Measurements from ENCODE around the gene CDK11B.

CDK11B gene

DNA sequence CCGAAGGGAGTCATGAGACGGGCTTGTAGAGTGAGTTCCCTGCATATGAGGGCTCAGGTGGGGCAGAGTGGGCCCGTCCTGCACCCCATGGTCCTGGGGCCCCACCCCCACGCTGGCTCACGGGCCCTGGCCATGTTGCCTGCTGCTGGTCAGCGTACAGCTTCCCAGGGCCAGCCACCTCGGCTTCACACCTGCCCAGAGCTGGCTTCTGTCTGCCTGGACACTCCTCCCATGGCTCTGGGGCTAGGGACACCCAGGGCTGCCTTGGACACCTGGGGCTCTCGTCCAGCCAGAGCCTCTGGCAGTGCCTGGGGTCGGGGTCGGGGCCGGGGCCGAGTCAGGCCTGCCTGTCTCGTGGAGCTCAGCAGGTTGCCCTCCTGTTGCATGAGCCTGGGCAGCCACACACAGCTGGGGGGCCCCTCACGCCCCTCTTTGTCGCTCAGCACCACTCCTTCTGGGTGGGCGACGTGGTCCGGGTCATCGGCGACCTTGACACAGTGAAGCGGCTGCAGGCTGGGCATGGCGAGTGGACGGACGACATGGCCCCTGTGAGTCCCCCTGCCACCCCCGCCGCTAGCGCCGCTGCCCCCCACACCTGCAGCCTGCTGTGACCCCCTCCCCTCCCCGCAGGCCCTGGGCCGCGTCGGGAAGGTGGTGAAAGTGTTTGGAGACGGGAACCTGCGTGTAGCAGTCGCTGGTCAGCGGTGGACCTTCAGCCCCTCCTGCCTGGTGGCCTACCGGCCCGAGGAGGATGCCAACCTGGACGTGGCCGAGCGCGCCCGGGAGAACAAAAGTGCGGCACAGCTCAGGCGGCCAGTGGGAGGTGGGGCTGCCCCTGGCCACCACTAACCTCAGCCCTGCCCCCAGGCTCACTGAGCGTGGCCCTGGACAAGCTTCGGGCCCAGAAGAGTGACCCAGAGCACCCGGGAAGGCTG lies 32.3 kb downstream of the CDK11B start:
- no peak for DNase-seq

DNA sequence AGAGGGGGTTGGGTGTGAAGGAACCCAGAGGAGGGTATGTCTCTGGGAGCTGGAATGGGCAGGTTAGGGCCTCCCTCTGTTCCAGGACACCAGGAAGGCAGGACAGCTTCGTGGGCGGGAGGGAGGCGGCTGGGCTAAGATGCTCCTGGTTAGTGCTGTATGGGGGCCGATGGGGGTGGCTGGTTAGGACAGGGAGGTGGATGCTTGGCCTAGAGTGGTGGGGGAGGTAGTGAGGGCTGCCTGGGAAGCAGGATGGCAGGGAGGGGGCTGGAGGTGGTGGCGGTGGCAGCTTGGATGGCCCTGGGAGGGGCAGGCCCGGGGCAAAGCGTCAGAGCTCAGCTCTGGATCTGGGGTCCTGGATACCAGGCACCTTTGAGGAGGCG lies 33.0 kb downstream of the CDK11B start:
- DNase-seq: no peak

DNA sequence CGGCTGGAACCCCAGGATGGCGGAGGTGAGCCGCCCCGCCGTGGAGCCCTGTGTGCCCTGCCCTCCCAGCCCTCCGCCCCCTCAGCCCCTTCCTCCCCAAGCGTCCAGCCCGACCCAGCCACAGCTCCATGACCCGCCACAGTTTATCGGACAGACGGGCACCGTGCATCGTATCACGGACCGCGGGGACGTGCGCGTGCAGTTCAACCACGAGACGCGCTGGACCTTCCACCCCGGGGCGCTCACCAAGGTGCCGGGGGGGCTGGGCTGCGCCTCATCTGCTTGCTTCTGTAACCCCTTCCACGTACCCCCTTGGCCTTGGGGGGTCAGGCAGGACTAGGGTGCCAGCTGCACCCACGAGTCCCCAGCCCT lies 33.4 kb downstream of the CDK11B start:
- no peak for DNase-seq

DNA sequence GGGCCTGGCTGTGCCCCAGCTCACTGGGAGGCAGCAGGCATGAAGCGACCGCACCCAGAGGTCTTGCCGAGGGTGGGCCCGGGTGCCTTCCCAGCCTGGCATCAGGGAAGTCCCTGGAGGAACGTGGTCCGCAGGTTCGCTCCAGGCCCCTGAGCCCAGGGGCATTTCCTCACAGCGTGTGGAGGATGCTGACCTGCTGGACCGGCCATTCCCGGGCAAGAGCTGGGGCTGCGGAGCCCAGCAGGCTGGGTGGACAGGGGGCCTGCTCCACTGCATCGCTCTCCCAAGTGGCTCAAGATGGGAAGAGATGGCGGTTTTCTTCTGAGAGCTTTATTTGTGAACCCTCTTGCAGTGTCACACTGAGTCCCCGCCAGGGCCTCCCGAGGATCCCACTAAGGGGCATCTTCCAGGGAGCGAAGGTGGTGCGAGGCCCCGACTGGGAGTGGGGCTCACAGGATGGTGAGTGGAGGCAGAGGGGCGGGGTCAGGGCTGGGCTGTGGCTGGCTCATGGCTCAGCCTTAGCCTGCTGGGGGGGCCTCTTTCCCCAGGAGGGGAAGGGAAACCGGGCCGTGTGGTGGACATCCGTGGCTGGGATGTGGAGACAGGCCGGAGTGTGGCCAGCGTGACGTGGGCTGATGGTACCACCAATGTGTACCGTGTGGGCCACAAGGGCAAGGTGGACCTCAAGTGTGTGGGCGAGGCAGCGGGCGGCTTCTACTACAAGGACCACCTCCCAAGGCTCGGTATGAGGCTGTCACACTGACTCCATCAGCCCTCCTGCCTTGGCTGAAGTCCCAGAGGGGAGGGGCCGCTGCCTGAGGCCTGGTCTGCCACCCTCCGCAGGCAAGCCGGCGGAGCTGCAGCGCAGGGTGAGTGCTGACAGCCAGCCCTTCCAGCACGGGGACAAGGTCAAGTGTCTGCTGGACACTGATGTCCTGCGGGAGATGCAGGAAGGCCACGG lies 34.1 kb downstream of the CDK11B start:
- no peak for DNase-seq

DNA sequence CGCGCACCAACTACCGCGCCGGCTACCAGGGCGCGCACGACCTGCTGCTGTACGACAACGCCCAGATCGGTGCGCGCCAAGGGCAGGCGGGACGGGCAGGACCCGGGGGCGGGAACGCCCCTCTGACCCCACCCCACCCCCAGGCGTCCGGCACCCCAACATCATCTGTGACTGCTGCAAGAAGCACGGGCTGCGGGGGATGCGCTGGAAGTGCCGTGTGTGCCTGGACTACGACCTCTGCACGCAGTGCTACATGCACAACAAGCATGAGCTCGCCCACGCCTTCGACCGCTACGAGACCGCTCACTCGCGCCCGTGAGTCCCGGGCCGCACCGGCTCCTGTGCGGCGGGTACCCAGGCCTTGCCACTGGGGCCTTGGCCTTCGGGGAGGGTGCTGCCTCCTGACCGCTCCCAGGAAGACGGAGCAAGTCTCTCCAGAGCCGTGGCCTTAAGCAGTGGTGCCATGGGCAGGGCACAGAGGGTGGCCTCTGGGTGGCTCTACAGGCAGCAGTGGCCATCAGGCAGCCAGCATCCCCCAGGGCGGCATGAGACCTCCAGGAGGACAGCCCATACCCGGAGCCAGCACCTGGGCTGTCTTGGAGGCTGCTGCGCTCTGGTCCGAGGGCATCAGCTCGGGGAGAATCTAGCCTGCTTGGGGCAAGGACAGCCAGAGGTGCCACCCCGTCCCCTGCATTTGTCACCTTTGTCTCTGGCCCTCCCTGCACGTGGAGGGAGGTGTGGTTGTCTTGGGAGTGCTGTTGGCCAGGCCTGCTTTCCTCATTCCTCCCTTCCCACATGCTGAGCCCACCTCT lies 35.0 kb downstream of the CDK11B start:
- no peak for DNase-seq

DNA sequence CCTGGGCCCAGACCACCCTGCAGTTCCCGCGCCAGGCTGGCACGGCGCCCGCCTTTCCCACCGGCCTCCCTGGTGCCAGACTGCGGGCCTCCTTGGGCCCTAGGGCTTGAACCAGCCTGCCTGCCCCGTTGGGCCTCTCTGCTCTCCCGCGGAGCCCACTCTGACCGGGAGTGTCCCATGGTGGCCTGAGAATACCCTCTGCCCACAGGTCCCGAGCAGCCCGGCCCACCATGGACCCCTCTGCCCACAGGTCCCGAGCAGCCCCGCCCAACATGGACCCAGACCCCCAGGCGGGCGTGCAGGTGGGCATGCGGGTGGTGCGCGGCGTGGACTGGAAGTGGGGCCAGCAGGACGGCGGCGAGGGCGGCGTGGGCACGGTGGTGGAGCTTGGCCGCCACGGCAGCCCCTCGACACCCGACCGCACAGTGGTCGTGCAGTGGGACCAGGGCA lies 35.6 kb downstream of the CDK11B start:
- DNase-seq: no peak

DNA sequence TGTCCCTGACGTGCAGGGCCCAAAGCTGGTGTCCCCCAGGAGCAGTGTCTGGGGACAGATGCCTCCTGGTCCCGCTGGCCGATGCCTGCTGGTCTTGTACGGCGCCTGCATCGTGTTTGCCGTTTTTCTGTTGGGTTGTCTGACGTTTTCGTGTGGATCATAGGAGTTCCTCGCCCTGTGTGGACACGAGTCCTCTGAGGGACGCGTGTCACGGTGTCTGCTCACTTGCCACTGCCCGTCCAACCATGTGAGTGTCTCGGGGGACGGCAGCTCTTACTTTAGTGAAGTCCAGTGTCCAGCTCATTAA lies 36.1 kb downstream of the CDK11B start:
- DNase-seq: no peak

DNA sequence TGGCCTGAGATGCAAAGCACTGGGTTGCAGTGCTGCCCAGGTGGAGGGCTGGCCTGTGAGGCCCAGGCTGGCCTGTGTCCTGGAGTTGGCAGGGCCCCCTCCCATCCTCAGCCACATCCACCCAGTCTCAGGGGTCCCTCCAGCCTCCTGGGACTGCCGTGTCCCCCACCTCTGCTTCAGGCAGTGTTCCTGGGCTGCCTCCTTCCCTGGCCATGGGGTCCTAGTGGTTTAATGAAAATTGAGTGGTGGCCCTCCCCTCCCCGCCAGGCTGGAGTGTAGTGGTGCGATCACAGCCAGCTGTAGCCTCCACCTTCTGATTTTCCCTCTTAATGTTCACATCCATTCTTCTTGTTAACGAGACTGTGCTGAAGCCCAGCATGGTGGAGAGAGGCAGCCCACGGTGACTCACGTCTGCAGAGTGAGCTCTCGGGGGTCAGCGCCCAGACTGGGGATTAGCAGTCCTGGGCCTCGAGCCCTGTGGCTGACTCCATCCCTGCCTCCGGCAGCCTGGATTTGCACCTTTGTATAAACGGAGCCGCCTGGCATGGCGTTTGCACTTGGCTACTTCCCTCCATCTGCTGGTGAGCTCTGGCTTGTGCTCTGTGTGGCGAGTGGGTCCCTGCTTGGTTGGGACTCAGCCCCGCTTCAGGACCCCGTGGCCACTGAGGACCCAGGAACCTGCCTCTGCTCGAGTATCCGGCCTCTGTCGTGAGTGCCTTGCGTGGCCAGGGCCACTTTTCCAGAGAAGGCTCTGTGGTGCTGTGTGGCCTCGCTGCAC lies 36.6 kb downstream of the CDK11B start:
- no peak for DNase-seq

DNA sequence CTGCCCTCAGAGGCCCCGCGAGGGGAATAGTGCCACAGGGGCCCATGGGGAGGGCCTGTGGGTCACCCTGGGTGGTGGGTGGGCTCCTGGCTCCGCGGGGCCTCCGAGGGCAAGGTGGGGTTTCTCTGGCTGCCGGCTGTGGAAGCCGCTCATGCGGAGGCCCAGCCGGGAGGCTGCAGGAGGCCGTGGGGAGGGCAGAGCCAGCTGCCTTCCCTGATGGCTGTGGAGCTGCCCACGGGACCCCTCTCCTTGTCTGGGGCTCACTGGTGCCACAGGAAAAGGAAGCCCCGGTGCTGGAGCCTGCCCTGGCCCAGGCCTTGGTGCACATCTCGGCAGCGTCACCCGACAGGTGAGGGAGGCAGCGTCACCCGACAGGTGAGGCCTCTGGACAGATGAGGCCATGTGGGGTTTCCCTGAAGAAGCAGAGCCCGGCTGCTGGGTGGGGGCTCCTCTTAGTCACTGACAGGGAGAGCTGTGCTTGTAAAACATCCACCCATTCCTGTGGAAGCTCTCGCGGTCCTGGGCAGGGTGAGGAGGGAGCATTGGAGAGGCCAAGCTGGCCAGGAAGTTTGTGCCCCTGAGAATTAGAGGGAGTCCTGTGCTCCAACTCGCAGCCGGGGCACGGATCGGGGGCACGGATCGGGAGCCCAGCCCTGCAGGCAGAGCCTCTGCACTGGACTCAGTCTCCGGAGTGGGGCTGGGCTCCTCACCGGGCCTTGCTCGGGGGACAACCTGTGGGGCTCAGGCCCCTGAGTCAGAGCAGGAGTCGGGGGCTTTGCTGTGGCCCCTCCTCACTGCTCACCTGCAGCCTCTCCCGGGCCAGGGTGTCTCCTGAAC lies 37.4 kb downstream of the CDK11B start:
- no peak for DNase-seq

DNA sequence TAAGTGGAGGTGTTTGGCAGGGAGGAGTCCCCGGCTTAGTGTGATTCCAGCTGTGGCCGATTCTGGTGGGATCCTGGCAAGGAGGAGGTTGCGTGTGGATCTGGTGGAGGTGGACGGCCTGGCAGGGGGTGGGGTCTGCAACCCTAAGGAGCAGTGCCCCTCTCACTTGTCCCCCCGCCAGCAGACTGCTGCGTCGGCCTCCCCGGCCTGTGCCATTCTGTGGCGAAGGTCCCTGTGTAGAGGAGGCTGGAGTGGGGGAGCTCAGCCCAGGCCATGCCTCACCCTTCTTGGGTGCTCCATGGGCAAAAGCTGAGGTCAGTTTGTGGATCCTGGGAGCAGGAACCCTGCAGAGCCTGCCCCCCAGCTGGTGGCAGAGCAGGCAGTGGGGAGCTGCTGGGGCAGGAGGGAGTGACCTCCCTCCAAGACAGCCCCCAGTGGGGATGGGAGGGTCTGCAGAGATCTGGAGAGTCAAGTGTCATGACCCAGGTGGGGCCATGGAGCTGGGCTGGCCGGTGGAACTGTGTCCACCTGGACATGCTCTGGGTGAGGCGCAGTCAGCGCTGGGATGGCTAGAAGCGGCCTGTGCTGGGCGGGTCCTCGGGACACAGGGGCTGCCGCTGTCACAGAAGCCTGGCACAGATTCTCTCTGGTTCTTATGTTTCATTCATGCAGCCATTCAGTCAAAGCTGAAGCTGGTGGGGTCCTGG lies 38.2 kb downstream of the CDK11B start:
- no peak for DNase-seq

DNA sequence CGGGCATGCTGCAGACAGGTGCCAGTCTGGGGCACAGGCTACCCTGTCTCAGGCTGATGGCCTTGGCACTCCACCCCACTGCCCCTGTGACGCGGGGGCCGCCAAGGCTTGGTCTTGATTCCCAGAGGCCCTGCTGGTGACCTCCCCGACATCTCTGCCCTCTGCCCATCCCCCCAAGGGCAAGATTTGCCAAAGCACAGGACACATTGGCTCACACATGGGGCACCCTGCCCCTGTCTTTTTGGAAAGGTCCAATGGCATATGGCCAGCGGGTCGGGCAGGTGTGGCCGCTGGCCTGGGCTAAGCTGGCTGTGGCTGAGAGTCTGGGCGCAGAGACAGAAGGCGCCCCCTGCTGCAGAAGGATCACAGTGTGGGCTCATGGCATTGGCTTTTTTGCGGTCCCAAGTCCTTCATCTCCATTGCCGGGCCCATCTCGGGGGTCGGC lies 38.9 kb downstream of the CDK11B start:
- DNase-seq: no peak

DNA sequence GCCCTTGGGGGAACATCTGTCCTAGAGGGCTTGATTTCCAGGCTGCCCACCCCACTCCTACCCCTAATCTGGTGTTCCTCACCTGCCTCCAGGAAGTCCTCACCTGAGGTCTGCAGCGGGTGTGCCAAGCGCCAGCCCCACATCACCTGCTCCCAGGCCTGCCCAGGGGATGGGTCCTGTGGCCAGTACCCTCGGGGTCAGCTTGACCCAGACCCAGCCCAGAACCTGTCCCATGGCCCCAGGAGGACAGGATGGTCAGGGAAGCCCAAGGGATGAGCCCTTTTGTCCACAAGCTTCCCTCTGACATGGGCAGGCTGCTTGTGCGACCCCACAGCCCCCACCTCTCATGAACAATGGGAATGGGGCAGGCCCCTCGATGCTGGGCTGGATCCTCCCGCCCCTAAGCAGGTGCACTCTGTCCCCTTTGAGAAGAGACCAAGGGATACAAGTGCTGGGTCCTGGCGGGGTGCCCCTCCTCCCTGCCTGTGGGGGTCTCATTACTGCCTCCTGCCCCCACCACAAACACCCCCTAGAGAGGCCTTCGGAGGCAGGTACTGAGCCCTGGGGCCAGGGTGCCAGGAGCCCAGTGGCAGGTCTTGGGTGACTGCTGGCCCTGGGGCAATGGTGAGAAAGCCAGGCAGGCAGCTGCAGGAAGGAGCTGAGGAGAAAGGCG lies 40.3 kb downstream of the CDK11B start:
- DNase-seq: no peak

DNA sequence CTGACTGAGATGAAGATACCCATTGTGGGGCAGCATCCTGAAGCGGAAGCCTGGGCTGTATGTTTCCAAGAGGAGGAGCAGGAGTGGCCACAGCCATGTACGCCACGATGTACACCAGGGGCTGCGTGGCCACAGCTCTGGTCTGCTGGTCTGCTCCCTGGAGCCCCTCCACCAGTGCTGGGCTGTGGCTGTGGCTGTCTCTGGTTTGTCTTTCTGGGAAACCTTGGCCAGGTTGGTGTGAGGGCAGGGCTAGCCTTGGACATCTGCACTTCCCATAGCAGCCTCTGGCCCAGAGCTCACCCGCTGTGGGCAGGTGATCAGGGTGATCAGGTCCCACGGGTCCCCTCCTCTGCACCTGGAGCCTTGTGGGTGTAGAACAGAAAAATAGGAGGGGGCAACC lies 40.9 kb downstream of the CDK11B start:
- no peak for DNase-seq

DNA sequence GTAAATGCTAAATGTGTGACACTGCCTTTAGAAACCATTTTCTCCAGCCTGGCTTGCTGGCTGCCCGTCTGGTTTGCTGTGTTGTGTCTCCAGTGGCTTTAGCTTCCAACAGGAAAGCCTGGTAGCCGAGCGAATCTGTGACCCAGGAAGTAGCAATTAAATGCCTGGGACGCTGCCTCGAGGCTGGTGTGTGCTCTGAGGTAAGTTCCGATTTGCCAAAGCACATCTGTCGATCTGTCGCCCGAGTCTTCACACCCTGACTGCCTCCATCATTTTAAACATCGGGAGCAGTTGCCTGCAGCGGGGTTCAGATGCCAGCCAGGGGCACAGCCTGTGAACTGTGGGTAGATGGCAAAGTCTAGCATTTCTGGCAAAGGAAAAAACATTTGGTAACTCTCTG lies 41.3 kb downstream of the CDK11B start:
- no peak for DNase-seq

DNA sequence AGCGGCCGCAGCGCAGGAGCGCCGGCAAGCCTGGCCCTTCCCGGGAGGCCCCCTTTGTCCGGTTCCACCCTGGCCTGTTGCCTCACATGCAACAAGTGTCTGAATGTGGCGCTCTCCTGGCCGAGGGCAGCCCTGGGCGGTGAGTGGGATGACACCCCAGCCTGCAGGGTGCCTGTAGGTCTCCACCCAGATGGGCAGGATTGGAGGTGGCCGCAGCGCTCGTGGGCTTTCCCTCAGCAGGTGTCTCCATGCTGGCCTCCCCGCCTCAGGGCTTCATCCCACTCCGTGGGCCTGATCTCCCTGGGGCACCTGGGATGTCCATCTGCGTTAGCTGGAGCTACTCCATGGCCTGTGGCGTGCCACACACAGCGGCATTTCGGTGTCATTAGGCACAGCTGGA lies 42.0 kb downstream of the CDK11B start:
- DNase-seq: no peak

DNA sequence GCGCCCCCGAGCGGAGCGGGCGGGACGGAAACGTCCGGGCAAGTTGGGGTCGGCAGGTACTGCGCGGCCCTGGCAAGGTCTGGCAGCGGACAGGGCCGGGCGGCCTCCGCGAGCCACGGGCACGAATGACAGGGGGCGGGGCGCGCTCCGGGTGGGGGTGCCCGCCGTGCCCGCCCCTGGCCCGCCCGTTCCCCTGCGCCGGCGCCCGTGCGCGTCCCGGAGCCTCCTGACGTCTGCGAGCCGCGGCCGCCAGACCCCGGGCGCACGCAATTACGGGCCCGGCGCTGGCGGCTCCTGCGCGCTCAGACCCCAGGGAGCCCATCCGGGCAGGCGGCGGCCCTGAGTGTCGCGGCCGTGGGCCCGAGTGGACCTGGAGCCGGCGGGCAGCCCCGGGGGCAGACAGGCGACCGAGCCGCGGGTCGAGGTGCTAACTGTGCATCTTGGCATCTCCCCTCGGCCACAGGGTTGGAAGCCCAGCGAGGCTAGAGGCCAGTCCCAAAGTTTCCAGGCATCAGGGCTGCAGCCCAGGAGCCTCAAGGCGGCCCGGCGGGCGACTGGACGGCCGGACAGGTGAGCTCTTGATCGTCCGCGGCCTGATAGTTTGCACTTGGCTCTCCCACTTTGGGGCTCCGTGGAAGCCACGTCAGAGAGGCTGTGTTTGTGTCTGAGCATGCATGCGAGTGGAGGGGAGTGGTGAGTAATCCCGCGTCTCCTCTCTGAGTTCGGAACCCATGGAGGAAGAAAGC lies 42.6 kb downstream of the CDK11B start:
- DNase-seq: no peak

DNA sequence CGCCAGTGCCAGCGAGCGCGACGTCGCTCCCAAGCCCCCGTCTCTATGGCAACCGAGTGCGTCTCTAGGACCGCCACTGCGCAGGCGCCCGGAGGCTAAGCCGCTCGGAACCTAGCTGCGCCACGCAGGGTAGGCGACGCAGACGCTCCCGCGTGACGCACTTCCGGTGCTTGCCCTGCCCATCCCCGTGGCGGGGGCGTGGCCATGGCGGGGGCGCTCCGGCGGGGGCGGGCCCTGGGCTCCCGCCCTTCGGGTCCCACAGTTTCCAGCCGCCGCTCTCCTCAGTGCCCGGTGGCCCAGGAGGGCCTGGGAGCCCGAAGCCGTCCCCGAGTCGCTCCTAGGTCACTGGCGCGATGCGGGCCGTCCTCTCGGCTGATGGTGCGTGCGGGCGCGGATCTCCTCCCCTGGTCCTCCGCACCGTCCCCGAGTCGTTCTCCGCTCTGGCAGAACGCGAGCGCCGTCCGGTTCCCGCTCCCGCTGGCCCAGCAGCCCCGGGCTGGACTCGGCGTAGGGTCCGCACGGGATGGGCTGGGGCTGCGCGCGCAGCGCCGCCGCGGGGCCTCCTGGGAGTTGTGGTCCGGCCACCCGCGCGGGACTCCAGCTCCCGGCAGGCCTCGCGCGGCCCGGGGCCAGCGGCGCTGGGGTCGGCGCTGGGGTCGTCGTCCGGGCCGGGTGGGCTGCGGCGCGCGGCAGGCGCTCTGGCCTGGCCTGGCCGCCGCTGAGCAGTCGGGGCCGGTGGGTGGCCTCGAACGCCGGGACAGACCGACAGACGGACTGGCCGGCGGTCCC lies 43.4 kb downstream of the CDK11B start, which contains the start of gene MIB2:
MIB2 (plus strand) TSS at position 245 of the 789 bp plus-strand sequence. CDS start 7,953 bp downstream, outside the sequence.
- peak; percentile 95 for DNase-seq

DNA sequence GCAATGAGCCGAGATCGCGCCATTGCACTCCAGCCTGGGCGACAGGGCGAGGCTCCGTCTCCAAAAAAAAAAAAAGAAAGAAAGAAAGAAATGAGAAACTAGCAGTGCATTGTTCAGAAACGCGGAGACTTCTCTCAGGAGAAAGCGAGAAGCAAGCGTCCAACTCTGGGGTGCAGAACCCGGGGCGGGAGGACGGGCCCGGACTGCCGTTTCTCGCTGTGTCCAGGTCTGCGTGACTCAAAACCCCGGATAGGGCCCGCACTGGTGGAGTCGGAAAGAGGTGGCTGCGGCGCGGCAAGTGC lies 43.9 kb downstream of the CDK11B start:
- no peak for DNase-seq
